ENCODE data around the gene FLT1. TPM values are rescaled to one million over a fixed set of nuclear protein-coding genes. Genes with fewer than 3 reads are reported as not detected.

FLT1 gene
- total RNA-seq, 2 experiments from 2014 or later, result 21.7 to 27.4 TPM

DNA sequence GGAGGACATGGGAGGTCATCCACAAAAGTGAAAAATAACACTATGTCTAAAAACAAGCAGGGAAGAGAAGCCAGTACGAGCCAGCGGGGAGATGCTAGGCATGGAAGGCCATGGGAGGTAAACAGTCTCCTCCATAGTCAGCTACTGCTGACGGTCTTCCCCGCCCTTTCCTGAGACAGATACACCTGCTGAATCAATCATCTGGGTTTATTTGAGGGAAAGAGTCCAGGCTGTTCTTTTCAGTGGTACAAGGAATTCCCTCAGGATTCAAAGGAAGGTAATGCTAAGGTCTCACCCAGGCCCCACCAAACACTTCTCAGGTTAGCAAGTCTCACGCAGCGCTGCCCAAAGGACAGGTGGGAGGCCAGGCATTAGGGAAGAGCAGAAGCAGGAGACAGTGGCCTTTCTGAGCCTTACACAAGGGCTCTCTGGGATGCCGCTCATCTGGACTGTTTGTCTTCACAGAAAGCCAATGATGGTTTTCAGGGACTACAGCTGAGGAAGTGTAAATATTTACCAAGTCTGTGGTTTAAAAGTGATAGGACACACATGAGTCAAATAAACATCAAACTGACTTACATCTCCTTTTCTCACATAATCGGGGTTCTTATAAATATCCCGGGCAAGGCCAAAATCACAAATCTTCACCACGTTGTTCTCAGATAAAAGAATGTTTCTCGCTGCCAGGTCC is 173.9 kb downstream of the FLT1 start:
- intact Hi-C loops (cut with DNase I, micrococcal nuclease), result loop anchor here in 1 of 2 experiments (10.0 kb wide), 1 partner anchor 1044 kb away; no protein-coding TSS in a partner anchor
- CTCF ChIA-PET, result interaction anchor here (1.0 kb wide), 1 partner anchor 8 kb away, joined by 3 read pairs; no protein-coding TSS in a partner anchor
- H3K4me3 Mint-ChIP-seq, result no peak overlapping the region
- peaks cover 3% of the 10 kb centered on the region for H3K4me1 Mint-ChIP-seq
- H3K27ac Mint-ChIP-seq, result no peak overlapping the region
- no peaks in the 10 kb centered on the region for H3K36me3 Mint-ChIP-seq (ENCODE audit: low read depth)
- ATAC-seq, result no peak
- no peak for DNase-seq
- POLR2A ChIA-PET, result no interaction called here
- H3K9me3 Mint-ChIP-seq (ENCODE audit: low read depth), result no peaks in the 10 kb centered on the region
- no peaks in the 10 kb centered on the region for H3K27me3 Mint-ChIP-seq

GRCh38 chr13:28320209-28320608 is 174.7 kb downstream of the FLT1 start:
- ChIA-PET POLR2A (no interaction called here), CTCF (interaction anchor here (1.0 kb wide), 1 partner anchor 9 kb away, joined by 3 read pairs; no protein-coding TSS in a partner anchor)
- Mint-ChIP-seq H3K4me3 (no peak overlapping the region), H3K4me1 (peaks cover 3% of the 10 kb centered on the region), H3K27me3 (no peaks in the 10 kb centered on the region), H3K36me3 (ENCODE audit: low read depth) (no peaks in the 10 kb centered on the region), H3K27ac (no peak overlapping the region), H3K9me3 (ENCODE audit: low read depth) (no peaks in the 10 kb centered on the region)
- intact Hi-C loops (cut with DNase I, micrococcal nuclease), result loop anchor here in 1 of 2 experiments (10.0 kb wide), 1 partner anchor 1045 kb away; no protein-coding TSS in a partner anchor
- DNase-seq, result no peak
- ATAC-seq, result no peak

DNA sequence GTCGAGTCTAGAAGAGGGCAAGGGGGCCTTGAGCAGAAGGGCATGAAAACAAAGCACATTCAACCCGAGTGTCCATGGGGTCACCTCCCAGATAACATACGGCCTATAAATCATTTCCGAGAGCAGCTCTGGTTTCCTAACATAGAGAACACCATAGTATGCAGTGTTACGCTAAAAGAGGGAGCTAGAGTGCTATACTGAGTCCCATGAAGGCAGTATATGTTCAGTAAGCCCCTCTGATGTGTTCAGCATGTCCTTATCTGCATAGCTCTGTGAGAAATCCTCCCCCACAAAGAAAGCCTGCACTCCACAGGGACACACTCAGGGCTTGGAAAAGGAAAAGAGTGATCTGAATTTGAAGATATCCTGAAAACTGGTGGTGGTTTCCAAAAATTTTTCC is 175.4 kb downstream of the FLT1 start:
- ATAC-seq, result no peak
- H3K4me3 Mint-ChIP-seq, result no peak overlapping the region
- no peaks in the 10 kb centered on the region for H3K36me3 Mint-ChIP-seq (ENCODE audit: low read depth)
- H3K27ac Mint-ChIP-seq, result no peak overlapping the region
- H3K4me1 Mint-ChIP-seq, result peaks cover 3% of the 10 kb centered on the region
- intact Hi-C loops (cut with DNase I, micrococcal nuclease), result no loop called here
- ChIA-PET CTCF (no interaction called here), POLR2A (no interaction called here)
- no peaks in the 10 kb centered on the region for H3K9me3 Mint-ChIP-seq (ENCODE audit: low read depth)
- no peaks in the 10 kb centered on the region for H3K27me3 Mint-ChIP-seq
- no peak for DNase-seq

DNA sequence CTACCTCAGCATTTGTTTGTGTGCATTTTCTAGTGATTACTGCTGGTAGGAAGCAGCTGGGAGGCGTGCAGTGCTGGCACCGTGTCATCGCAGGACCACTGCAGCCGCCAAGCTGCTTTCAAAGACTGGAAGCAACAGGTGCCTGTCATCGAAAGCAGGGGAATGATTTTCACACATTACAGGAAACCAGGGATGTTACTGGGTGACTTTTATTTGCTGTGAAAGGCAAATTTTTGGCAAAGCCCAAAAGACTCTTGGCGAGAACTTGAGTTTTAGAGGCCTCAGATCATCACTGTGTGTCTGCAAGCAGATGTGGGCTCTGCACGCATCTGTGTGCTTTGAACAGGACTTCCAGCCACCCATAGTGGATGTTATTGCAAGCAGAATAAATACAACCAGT is 176.4 kb downstream of the FLT1 start:
- ChIA-PET POLR2A (no interaction called here), CTCF (no interaction called here)
- no peaks in the 10 kb centered on the region for H3K27me3 Mint-ChIP-seq
- H3K36me3 Mint-ChIP-seq (ENCODE audit: low read depth), result no peaks in the 10 kb centered on the region
- H3K4me3 Mint-ChIP-seq, result no peak overlapping the region
- intact Hi-C loops (cut with DNase I, micrococcal nuclease), result no loop called here
- H3K4me1 Mint-ChIP-seq, result no peaks in the 10 kb centered on the region
- ATAC-seq, result no peak
- DNase-seq, result no peak
- H3K27ac Mint-ChIP-seq, result no peak overlapping the region
- H3K9me3 Mint-ChIP-seq (ENCODE audit: low read depth), result no peaks in the 10 kb centered on the region

GRCh38 chr13:28316836-28317235 is 178.1 kb downstream of the FLT1 start:
- H3K9me3 Mint-ChIP-seq (ENCODE audit: low read depth), result no peaks in the 10 kb centered on the region
- CTCF ChIA-PET, result interaction anchor here (1.1 kb wide), 1 partner anchor 175 kb away, joined by 3 read pairs; no protein-coding TSS in a partner anchor

GRCh38 chr13:28316129-28316528 is 178.8 kb downstream of the FLT1 start:
- DNase-seq (no peak), ATAC-seq (no peak)
- no peaks in the 10 kb centered on the region for H3K27me3 Mint-ChIP-seq
- CTCF ChIA-PET, result interaction anchor here (0.9 kb wide), 1 partner anchor 9 kb away, joined by 3 read pairs; no protein-coding TSS in a partner anchor
- POLR2A ChIA-PET, result no interaction called here
- no peaks in the 10 kb centered on the region for H3K4me1 Mint-ChIP-seq
- no peaks in the 10 kb centered on the region for H3K36me3 Mint-ChIP-seq (ENCODE audit: low read depth)
- intact Hi-C loops (cut with DNase I, micrococcal nuclease), result no loop called here
- no peak overlapping the region for H3K27ac Mint-ChIP-seq
- H3K4me3 Mint-ChIP-seq, result no peak overlapping the region
- no peaks in the 10 kb centered on the region for H3K9me3 Mint-ChIP-seq (ENCODE audit: low read depth)

More at GRCh38 chr13:28316836-28317235, 178.1 kb downstream of the FLT1 start:
- intact Hi-C loops (cut with DNase I, micrococcal nuclease), result no loop called here
- Mint-ChIP-seq H3K27me3 (no peaks in the 10 kb centered on the region), H3K27ac (no peak overlapping the region), H3K36me3 (ENCODE audit: low read depth) (no peaks in the 10 kb centered on the region), H3K4me3 (no peak overlapping the region), H3K4me1 (no peaks in the 10 kb centered on the region)
- POLR2A ChIA-PET, result no interaction called here
- DNase-seq, result no peak
- ATAC-seq, result no peak

- Mint-ChIP-seq H3K9me3 (ENCODE audit: low read depth) (no peaks in the 10 kb centered on the region), H3K4me1 (no peaks in the 10 kb centered on the region), H3K27me3 (no peaks in the 10 kb centered on the region), H3K36me3 (ENCODE audit: low read depth) (no peaks in the 10 kb centered on the region), H3K4me3 (no peak overlapping the region), H3K27ac (no peak overlapping the region)
- CTCF ChIA-PET, result interaction anchor here (1.0 to 1.1 kb wide), 2 partner anchors 9 to 482 kb away, joined by 3 read pairs; no protein-coding TSS in a partner anchor
- POLR2A ChIA-PET, result no interaction called here
- intact Hi-C loops (cut with DNase I, micrococcal nuclease), result no loop called here
- DNase-seq (no peak), ATAC-seq (no peak)
Measured at GRCh38 chr13:28314879-28315278, 180.0 kb downstream of the FLT1 start.

- Mint-ChIP-seq H3K9me3 (ENCODE audit: low read depth) (no peaks in the 10 kb centered on the region), H3K36me3 (ENCODE audit: low read depth) (no peaks in the 10 kb centered on the region), H3K4me1 (no peaks in the 10 kb centered on the region), H3K27me3 (no peaks in the 10 kb centered on the region), H3K4me3 (no peak overlapping the region), H3K27ac (no peak overlapping the region)
- ChIA-PET POLR2A (no interaction called here), CTCF (interaction anchor here (0.8 kb wide), 1 partner anchor 483 kb away, joined by 3 read pairs; no protein-coding TSS in a partner anchor)
- DNase-seq, result peak; percentile 55
- ATAC-seq, result peak; percentile 47
- intact Hi-C loops (cut with DNase I, micrococcal nuclease), result no loop called here
Measured at GRCh38 chr13:28313579-28313978, 181.3 kb downstream of the FLT1 start.

DNA sequence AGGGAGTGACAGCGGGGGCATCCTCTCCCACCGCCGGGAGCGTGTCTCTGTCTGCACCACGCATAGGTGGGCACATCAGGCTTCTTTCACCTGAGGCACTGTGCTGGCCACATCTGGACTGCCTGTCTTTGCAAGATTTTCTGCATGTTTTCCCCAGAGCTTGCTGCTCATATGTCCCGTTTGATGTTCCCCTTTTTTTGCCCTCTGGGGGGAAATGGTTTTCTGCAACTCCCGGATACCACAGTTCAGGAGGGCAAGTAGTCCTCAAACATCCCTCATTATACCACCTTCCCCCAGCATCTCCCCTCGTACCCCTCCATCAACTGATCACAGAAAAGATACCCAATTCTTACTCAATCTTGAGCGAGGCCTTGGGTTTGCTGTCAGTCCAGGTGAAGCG is 188.6 kb downstream of the FLT1 start:
- CTCF ChIA-PET, result no interaction called here

GRCh38 chr13:28301839-28302238 is 193.1 kb downstream of the FLT1 start:
- ChIA-PET POLR2A (no interaction called here), CTCF (interaction anchor here (1.5 kb wide), 1 partner anchor 10 kb away, joined by 3 read pairs; no protein-coding TSS in a partner anchor)
- no peak overlapping the region for H3K4me3 Mint-ChIP-seq
- H3K9me3 Mint-ChIP-seq (ENCODE audit: low read depth), result no peaks in the 10 kb centered on the region
- DNase-seq, result no peak
- no peak for ATAC-seq
- H3K4me1 Mint-ChIP-seq, result peaks cover 22% of the 10 kb centered on the region
- H3K36me3 Mint-ChIP-seq (ENCODE audit: low read depth), result peaks cover 2% of the 10 kb centered on the region
- no peaks in the 10 kb centered on the region for H3K27me3 Mint-ChIP-seq
- intact Hi-C loops (cut with DNase I, micrococcal nuclease), result no loop called here
- H3K27ac Mint-ChIP-seq, result no peak overlapping the region

More for the DNA sequence above, 188.6 kb downstream of the FLT1 start:
- intact Hi-C loops (cut with DNase I, micrococcal nuclease), result no loop called here
- Mint-ChIP-seq H3K27me3 (no peaks in the 10 kb centered on the region), H3K27ac (no peak overlapping the region), H3K9me3 (ENCODE audit: low read depth) (no peaks in the 10 kb centered on the region), H3K4me3 (no peak overlapping the region), H3K36me3 (ENCODE audit: low read depth) (peaks cover 2% of the 10 kb centered on the region), H3K4me1 (peaks cover 12% of the 10 kb centered on the region)
- DNase-seq, result no peak
- POLR2A ChIA-PET, result no interaction called here
- ATAC-seq, result no peak

DNA sequence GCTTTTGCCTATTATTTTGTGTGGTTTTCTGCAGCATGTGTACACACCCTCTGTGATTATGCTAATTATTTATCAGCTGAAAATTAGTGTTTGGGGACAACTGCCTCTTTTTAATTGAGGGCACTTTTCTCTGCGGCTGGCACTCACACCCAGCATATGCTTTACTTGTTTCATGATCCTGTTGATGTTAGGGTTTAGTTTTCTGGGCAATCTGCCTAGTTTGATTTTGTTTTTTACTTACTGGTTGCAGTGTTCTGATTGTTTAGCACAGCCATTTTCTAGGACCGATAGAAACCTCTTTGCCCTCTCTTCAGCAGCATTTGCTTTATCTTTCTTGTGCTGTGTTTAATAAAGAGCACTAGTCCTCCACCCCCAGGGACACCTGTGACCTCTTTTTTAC is 195.0 kb downstream of the FLT1 start:
- no peak for ATAC-seq
- POLR2A ChIA-PET, result no interaction called here

GRCh38 chr13:28297341-28297740 is 197.6 kb downstream of the FLT1 start:
- Mint-ChIP-seq H3K36me3 (ENCODE audit: low read depth) (peaks cover 21% of the 10 kb centered on the region), H3K27me3 (no peaks in the 10 kb centered on the region), H3K9me3 (ENCODE audit: low read depth) (no peaks in the 10 kb centered on the region), H3K27ac (no peak overlapping the region), H3K4me3 (no peak overlapping the region), H3K4me1 (peaks cover 18% of the 10 kb centered on the region)
- DNase-seq (no peak), ATAC-seq (no peak)
- intact Hi-C loops (cut with DNase I, micrococcal nuclease), result no loop called here
- CTCF ChIA-PET, result no interaction called here
- POLR2A ChIA-PET, result no interaction called here

More for the DNA sequence above, 195.0 kb downstream of the FLT1 start:
- Mint-ChIP-seq H3K9me3 (ENCODE audit: low read depth) (no peaks in the 10 kb centered on the region), H3K4me1 (peaks cover 22% of the 10 kb centered on the region), H3K27ac (no peak overlapping the region), H3K36me3 (ENCODE audit: low read depth) (peaks cover 10% of the 10 kb centered on the region), H3K27me3 (no peaks in the 10 kb centered on the region), H3K4me3 (no peak overlapping the region)
- no peak for DNase-seq
- intact Hi-C loops (cut with DNase I, micrococcal nuclease), result no loop called here
- CTCF ChIA-PET, result no interaction called here

All from activated CD4-positive, alpha-beta T cell treated with anti-CD3 and anti-CD28 coated beads for 36 hours (primary cell).